HepG2 (cell line): ENCODE data around the gene ZNF440. TPM values are rescaled to one million over a fixed set of nuclear protein-coding genes. Genes with fewer than 3 reads are reported as not detected.
A peak's percentile ranks its signal among the peaks of the same experiment; 100 is the strongest.

Experiments
- ATAC-seq: fragments of 200-7000 bp; cut with Tn5 transposase; 3 replicates; pipeline ENCODE4 v1.9.1; 2020; ENCODE audit warnings: mild to moderate bottlenecking, moderate library complexity
- BruUV-seq: library from RNA; stranded (reverse); fragments of 400-500 nt; replicated peaks from 2 replicates; lab custom pipeline; 2021; lab: Mats Ljungman, UMichigan
- CTCF ChIA-PET: fragments of 300-600 bp; formaldehyde crosslinking; extraction: SDS; loops from one replicate; lab custom pipeline; 2021; ENCODE audit warnings: low total read pairs, inconsistent platforms, low intra/inter-chr PET ratio; lab: Yijun Ruan, JAX
- POLR2A ChIA-PET: fragments of 350-600 bp; sonication (Branson Sonifier 250); formaldehyde crosslinking; loops from one replicate; lab custom pipeline; 2020; ENCODE audit warnings: antibody characterized with exemption, inconsistent platforms; lab: Yijun Ruan, JAX
- DNase-seq: peaks from one replicate; pipeline ENCODE4 v3.0.0-alpha.2; 2015; ENCODE audit warnings: low spot score
- FAIRE-seq: peaks from 3 replicates; lab custom pipeline; 2011; peaks lifted over from hg19 to GRCh38; lab: Jason Lieb, UNC
- H2AFZ ChIP-seq: one replicate; pipeline ENCODE4 v1.6.1; 2011; ENCODE audit warnings: low read length, inconsistent platforms
- H3K27ac ChIP-seq: fragments of 300-600 bp; 3 replicates; pipeline ENCODE4 v1.8.0; 2011; ENCODE audit warnings: mixed run types, mild to moderate bottlenecking, mixed read lengths, low read length, inconsistent platforms; ENCODE audit not compliant: insufficient read depth; ENCODE audit errors: extremely low read length
- H3K27me3 ChIP-seq, 2 experiments: fragments of 200-600 bp in 1 of 2; 2 replicates in 1 of 2; 3 replicates in 1 of 2; pipeline versions ENCODE4 v1.6.0 to v1.8.0; 2011; ENCODE audit warnings: low read length in 2 of 2, mild to moderate bottlenecking in 2 of 2, moderate library complexity in 2 of 2, inconsistent platforms in 1 of 2; ENCODE audit not compliant: insufficient read depth in 2 of 2, control insufficient read depth in 1 of 2
- H3K36me3 ChIP-seq, 2 experiments: fragments of 200-600 bp in 1 of 2; replicated peaks in 1 of 2; 2 replicates in 1 of 2; 3 replicates in 1 of 2; pipeline versions ENCODE4 v1.5.1 to v1.8.0; 2011; ENCODE audit warnings: low read length in 2 of 2, inconsistent platforms in 1 of 2; ENCODE audit not compliant: insufficient read depth in 2 of 2, control insufficient read depth in 1 of 2
- H3K4me1 ChIP-seq: 2 replicates; pipeline ENCODE4 v1.5.1; 2012; ENCODE audit warnings: low read length, inconsistent platforms; ENCODE audit not compliant: insufficient read depth
- H3K4me2 ChIP-seq: 2 replicates; pipeline ENCODE4 v1.6.0; 2011; ENCODE audit warnings: low read depth, low read length, inconsistent platforms
- H3K4me3 ChIP-seq, 3 experiments: fragments of 200-600 bp in 1 of 3; sonication (generic), shearing (Covaris generic) in 1 of 3; replicated peaks in 1 of 3; 2 replicates each; pipeline ENCODE4 v1.5.1; 2011 to 2016; ENCODE audit warnings: low read length in 3 of 3, inconsistent platforms in 2 of 3, low read depth in 2 of 3, mild to moderate bottlenecking in 2 of 3, control low read depth in 1 of 3, mixed read lengths in 1 of 3; ENCODE audit not compliant: insufficient read depth in 1 of 3
- H3K79me2 ChIP-seq: one replicate; pipeline ENCODE4 v1.6.1; 2011; ENCODE audit warnings: low read length, inconsistent platforms; ENCODE audit not compliant: insufficient read depth
- H3K9ac ChIP-seq: 2 replicates; pipeline ENCODE4 v1.6.0; 2011; ENCODE audit warnings: mild to moderate bottlenecking, low read depth, low read length, inconsistent platforms; ENCODE audit not compliant: insufficient read depth
- H3K9me3 ChIP-seq: 2 replicates; pipeline ENCODE4 v1.5.1; 2012; ENCODE audit warnings: mild to moderate bottlenecking, low read length
- H4K20me1 ChIP-seq: 2 replicates; pipeline ENCODE4 v1.6.0; 2011; ENCODE audit warnings: inconsistent platforms, mild to moderate bottlenecking, low read length, moderate library complexity; ENCODE audit not compliant: insufficient read depth
- ARNT2 ChIP-seq: sonication (generic); formaldehyde crosslinking; IDR thresholded peaks from 2 replicates; pipeline ENCODE4 v1.8.0; 2022; ENCODE audit warnings: mild to moderate bottlenecking, low read depth, missing genetic modification reagents, moderate library complexity
- MEIS1 ChIP-seq: sonication (generic); formaldehyde crosslinking; IDR thresholded peaks from 2 replicates; pipeline ENCODE4 v1.9.0; 2021; ENCODE audit warnings: mild to moderate bottlenecking, missing genetic modification reagents, moderate library complexity, borderline replicate concordance
- ZC3H13 ChIP-seq: sonication (generic); formaldehyde crosslinking; IDR thresholded peaks from 2 replicates; pipeline ENCODE4 v1.8.1; 2023; ENCODE audit warnings: mild to moderate bottlenecking, missing genetic modification reagents, moderate library complexity
- WGBS: methylation state at CpG from one replicate; pipeline ENCODE4 v1.1.6; 2017; ENCODE audit warnings: low lambda C conversion rate; 5-methylcytosine and 5-hydroxymethylcytosine counted together
- in situ Hi-C: cut with HindIII; loops from 2 replicates; pipeline ENCODE4 v1.10.0; 2017; ENCODE audit warnings: low pct_unique_long_range_greater_than_20kb; ENCODE audit not compliant: extremely low pct_ligation_motif_present
- intact Hi-C: fragments of 100-400 bp; cut with micrococcal nuclease; formaldehyde crosslinking; loops from one replicate; pipeline ENCODE4 v1.10.0; 2022; ENCODE audit not compliant: unreplicated experiment
- polyA plus RNA-seq, 8 experiments: library from polyadenylated mRNA; depleted of rRNA in 3 of 8; stranded (reverse) in 7 of 8; unstranded in 1 of 8; fragments of >200 nt; fragmentation: Illumina TruSeq in 4 of 8; extraction: Trizol in 4 of 8; gene quantifications; 2 replicates each; pipeline versions ENCODE4 v1.2.1 to v1.2.3, GENCODE V29; 2011 to 2016; ENCODE audit warnings: low read depth in 4 of 8, missing spikeins in 1 of 8, mixed read lengths in 1 of 8; ENCODE audit not compliant: insufficient read depth in 1 of 8
- total RNA-seq, 5 experiments: library from RNA; depleted of rRNA; stranded (reverse); fragments of >200 nt; fragmentation: Illumina TruSeq; extraction: Trizol; gene quantifications; 2 replicates each; pipeline ENCODE4 v1.2.3, GENCODE V29; 2016; ENCODE audit warnings: low read depth in 1 of 5
- TF ChIP-seq, protein P1 (sequence below): sonication (generic); formaldehyde crosslinking; IDR thresholded peaks from 2 replicates; pipeline ENCODE4 v1.8.1; 2023; ENCODE audit warnings: mild to moderate bottlenecking, missing genetic modification reagents
- TF ChIP-seq, protein P2 (sequence below): sonication (generic); formaldehyde crosslinking; IDR thresholded peaks from 2 replicates; pipeline ENCODE4 v1.4.0; 2020; ENCODE audit warnings: missing genetic modification reagents

The ZNF440 gene
- total and polyA plus RNA-seq, 2 of the 13 experiments (the other 11 are each of a cell fraction or from before 2014, with no cell fraction given) = 2.7 to 12.4 TPM

DNA sequence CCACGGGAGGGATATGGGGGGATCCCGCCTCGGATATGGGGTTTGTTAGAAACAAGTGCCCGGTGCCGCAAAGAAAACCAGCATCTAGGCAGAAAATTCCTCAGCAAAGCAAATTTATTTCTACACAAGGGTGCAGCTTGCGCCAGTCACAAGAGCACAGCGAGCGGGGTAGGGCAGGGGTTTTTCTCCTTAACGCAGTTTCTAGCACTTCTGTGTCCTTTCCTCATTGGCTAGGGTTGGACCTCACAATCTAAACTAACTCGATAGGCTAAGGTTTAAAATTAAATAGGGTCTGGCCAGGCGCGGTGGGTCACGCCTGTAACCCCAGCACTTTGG lies 595 bp downstream of the ZNF440 start:
- Histone ChIP-seq H3K79me2 (peaks cover 6% of the 10 kb centered on the region), H4K20me1 (no peaks in the 10 kb centered on the region), H3K9me3 (no peaks in the 10 kb centered on the region), H3K4me2 (peak overlapping the region; percentile 99), H3K4me1 (peaks cover 32% of the 10 kb centered on the region), H2AFZ (no peak overlapping the region), H3K36me3 (no peaks in the 10 kb centered on the region; a peak in 1 of 5 replicates), H3K27ac (peak overlapping the region; percentile 89), H3K4me3 (peak overlapping the region; percentile 84 to 99 (median 91)), H3K27me3 (no peaks in the 10 kb centered on the region; a peak in 1 of 5 replicates), H3K9ac (peak overlapping the region; percentile 95)
- CTCF ChIA-PET = interaction anchor here (0.9 kb wide), 1 partner anchor 18 kb away, joined by 3 read pairs; no protein-coding TSS in a partner anchor
- peak; percentile 17; the same call in 1 of the 2 replicates for TF ChIP-seq ARNT2 (CRISPR knock-in tag)
- TF ChIP-seq, protein P1, sequence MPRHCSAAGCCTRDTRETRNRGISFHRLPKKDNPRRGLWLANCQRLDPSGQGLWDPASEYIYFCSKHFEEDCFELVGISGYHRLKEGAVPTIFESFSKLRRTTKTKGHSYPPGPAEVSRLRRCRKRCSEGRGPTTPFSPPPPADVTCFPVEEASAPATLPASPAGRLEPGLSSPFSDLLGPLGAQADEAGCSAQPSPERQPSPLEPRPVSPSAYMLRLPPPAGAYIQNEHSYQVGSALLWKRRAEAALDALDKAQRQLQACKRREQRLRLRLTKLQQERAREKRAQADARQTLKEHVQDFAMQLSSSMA (CRISPR knock-in tag) = 0 out of 2 replicates have a peak, but pooled peaks have one; percentile 28
- TF ChIP-seq, protein P2, sequence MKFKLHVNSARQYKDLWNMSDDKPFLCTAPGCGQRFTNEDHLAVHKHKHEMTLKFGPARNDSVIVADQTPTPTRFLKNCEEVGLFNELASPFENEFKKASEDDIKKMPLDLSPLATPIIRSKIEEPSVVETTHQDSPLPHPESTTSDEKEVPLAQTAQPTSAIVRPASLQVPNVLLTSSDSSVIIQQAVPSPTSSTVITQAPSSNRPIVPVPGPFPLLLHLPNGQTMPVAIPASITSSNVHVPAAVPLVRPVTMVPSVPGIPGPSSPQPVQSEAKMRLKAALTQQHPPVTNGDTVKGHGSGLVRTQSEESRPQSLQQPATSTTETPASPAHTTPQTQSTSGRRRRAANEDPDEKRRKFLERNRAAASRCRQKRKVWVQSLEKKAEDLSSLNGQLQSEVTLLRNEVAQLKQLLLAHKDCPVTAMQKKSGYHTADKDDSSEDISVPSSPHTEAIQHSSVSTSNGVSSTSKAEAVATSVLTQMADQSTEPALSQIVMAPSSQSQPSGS = no peak
- 0 out of 2 replicates have a peak, but pooled peaks have one; percentile 32 for TF ChIP-seq ZC3H13 (CRISPR knock-in tag)
- TF ChIP-seq MEIS1 (CRISPR knock-in tag) = no peak
- BruUV-seq = no TSS peak
- in situ Hi-C loops = no loop called here
- ATAC-seq (peak; percentile 45), FAIRE-seq (no peak), DNase-seq (no peak)
- WGBS = 6% methylated on average over 12 of the region's 13 CpGs
- intact Hi-C loops = no loop called here
- POLR2A ChIA-PET = interaction anchor here (0.6 to 4.5 kb wide), 4 partner anchors 10 to 73 kb away, joined by 3 to 27 read pairs (median 3); partner anchors contain the start of genes ZNF491 and ZNF69
